Measurements from ENCODE around the gene ZNF189.

ZNF189 gene

DNA sequence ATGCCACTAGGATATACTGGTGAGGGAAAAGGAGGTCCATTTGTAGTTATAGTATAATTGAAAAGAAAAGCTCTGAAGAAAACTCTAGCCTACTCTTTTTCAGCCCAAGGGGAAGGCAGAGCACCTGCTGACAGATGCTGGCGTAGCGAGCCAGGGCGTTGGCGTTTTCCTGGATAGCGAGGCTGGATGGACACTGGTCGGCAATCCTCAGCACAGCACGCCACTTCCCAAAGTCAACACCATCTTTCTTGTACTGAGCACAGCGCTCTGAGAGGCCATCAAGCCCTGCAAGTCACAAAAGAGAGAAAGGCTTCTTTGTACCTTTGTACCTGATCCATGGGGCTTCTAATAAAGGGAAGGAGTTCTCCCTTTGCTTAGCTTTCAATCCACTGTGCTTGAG lies 28.7 kb downstream of the ZNF189 start:
- H3K36me3 Mint-ChIP-seq (ENCODE audit: low read depth): peaks cover 4% of the 10 kb centered on the region
- H3K27me3 Mint-ChIP-seq: peaks cover 14% of the 10 kb centered on the region
- H3K4me1 Mint-ChIP-seq (ENCODE audit: low read depth): no peaks in the 10 kb centered on the region
- no peak overlapping the region for H3K27ac Mint-ChIP-seq
- H3K4me3 Mint-ChIP-seq: no peak overlapping the region
- H3K9me3 Mint-ChIP-seq: peaks cover 15% of the 10 kb centered on the region

DNA sequence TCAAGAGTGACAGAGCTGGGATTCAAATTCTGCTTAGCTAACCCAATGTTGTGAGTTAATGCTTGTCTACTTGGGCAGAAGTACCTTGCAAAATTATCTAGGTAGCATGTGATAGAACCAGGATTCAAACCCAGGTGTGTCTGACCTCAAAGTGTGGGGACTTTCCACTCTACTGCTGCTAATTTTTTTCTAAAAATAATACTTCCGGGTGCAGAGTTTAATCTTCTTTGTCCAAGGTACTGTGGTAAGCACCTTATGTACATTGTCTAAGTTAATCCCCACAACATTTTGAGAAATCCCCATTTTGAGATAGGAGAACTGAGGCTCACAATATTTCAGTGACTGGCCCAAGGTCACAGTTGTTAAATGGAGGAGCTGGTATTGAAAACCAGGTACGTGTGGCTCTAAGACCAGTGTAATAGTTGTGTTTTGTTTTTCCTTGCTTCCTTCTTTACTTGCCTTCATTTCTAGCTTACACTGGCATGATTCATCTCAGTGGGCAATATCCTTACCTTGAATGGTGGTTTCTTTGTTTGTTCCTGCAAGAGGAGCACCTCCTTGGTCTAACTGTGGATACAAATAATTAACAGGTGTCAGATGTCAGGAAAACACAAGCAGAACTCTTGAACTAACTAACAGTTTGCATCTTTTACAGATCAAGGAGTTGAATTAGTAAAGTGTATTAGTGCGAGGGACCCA lies 29.5 kb downstream of the ZNF189 start:
- Mint-ChIP-seq H3K4me3 (no peak overlapping the region), H3K4me1 (ENCODE audit: low read depth) (no peaks in the 10 kb centered on the region), H3K27me3 (peaks cover 14% of the 10 kb centered on the region), H3K36me3 (ENCODE audit: low read depth) (peaks cover 4% of the 10 kb centered on the region), H3K27ac (no peak overlapping the region), H3K9me3 (peaks cover 13% of the 10 kb centered on the region)

DNA sequence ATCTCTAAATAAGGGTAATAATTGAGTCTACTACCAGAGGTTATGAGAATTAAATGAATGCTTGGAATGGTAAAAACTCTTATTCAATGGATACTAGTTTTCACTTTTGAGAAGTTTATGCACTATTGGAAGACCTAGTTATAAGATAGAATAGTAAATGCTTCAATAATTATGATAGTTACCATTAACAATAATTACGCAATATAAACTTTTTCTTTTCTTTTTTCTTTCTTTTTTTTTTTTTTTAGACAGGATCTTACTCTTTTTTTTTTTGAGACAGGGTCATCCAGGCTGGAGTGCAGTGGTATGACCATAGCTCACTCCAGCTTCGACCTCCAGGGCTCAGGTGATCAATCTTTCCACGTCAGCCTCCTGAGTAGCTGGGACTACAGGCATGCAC lies 30.3 kb downstream of the ZNF189 start:
- Mint-ChIP-seq H3K27ac (no peak overlapping the region), H3K4me3 (no peak overlapping the region), H3K4me1 (ENCODE audit: low read depth) (no peaks in the 10 kb centered on the region), H3K9me3 (peaks cover 5% of the 10 kb centered on the region), H3K36me3 (ENCODE audit: low read depth) (no peaks in the 10 kb centered on the region), H3K27me3 (peaks cover 14% of the 10 kb centered on the region)

DNA sequence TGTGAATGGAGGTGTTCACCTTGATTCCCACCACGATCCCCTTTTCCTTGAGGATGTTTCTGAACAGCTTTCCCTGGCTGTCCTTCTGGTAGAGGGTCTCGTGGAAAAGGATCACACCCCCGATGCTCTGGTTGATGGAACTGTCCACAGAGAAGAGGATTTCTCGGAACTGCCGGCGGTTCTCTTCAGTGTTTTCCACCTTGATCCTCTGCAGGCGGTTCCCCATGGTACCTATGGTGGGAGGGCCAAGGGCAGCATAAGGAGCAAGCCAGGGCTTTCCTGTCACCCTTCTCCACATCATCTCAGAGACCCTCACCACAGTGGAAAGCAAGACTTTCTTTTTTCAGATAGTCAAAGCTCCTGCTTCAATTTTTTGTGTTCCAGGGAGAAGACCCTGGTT lies 31.1 kb downstream of the ZNF189 start:
- Mint-ChIP-seq H3K36me3 (ENCODE audit: low read depth) (no peaks in the 10 kb centered on the region), H3K4me3 (no peak overlapping the region), H3K4me1 (ENCODE audit: low read depth) (no peaks in the 10 kb centered on the region), H3K27me3 (peaks cover 10% of the 10 kb centered on the region), H3K27ac (no peak overlapping the region), H3K9me3 (no peaks in the 10 kb centered on the region)

DNA sequence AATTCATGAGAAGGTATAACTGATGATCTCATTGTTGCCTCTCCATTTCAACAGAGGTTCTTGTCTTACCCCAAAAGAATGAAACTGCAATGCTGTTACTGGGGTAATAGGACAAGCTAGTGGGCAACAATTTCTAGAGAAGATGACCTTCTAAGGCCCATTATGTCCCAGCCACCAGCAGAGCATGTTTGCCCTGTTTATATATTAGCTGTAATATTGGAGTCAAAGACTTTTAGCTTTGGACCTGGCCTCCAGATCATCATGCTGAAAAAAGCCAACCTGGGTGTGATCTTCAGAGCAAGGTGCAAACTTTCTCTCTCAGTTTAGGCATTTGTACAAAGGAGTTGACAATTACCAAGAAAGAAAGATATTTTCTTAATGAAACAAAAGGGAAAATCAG lies 33.5 kb downstream of the ZNF189 start:
- no peak overlapping the region for H3K27ac Mint-ChIP-seq
- H3K27me3 Mint-ChIP-seq: peaks cover 29% of the 10 kb centered on the region
- no peaks in the 10 kb centered on the region for H3K36me3 Mint-ChIP-seq (ENCODE audit: low read depth)
- H3K4me3 Mint-ChIP-seq: no peak overlapping the region
- no peaks in the 10 kb centered on the region for H3K4me1 Mint-ChIP-seq (ENCODE audit: low read depth)
- H3K9me3 Mint-ChIP-seq: no peaks in the 10 kb centered on the region

DNA sequence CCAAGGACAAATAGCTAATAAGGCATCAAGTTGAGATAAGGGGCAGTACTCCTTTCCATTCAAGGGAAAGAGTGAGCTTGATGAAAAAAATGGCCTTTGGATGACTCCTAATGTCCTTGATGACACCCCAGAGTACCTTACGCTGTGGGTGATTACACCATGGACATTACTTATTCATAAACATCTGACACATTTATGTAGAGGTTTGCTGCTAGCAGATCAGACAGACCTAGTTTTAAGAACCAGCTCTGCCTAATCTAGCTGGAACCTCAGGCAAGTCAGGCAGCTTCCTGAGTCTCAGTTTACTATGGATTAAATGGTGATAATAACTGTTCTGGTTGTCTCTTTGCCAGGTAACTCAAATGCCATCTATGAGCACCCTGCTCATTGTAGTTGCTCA lies 34.1 kb downstream of the ZNF189 start:
- Mint-ChIP-seq H3K27me3 (peaks cover 30% of the 10 kb centered on the region), H3K9me3 (no peaks in the 10 kb centered on the region), H3K27ac (no peak overlapping the region), H3K4me3 (no peak overlapping the region), H3K36me3 (ENCODE audit: low read depth) (no peaks in the 10 kb centered on the region), H3K4me1 (ENCODE audit: low read depth) (no peaks in the 10 kb centered on the region)

DNA sequence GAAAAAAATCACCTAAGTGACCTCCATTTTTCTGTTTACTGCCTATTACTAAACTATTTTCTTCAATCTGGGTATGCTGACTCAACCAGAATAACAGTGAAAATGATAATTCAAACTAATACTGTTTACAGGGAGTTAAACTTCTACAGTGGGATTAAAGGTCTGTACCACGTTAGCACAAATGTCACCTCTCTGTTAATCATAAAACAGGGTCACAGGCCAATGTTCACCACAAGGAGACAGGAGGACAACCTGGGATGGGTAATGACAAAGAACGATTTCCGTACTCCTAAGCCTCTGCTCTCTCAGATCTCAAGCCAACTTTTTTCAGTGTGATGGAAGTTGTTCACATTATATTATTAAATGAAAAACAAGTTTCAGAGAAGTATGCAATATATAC lies 34.6 kb downstream of the ZNF189 start:
- H3K4me3 Mint-ChIP-seq: no peak overlapping the region
- no peaks in the 10 kb centered on the region for H3K36me3 Mint-ChIP-seq (ENCODE audit: low read depth)
- peaks cover 30% of the 10 kb centered on the region for H3K27me3 Mint-ChIP-seq
- H3K27ac Mint-ChIP-seq: no peak overlapping the region
- no peaks in the 10 kb centered on the region for H3K9me3 Mint-ChIP-seq
- H3K4me1 Mint-ChIP-seq (ENCODE audit: low read depth): no peaks in the 10 kb centered on the region

DNA sequence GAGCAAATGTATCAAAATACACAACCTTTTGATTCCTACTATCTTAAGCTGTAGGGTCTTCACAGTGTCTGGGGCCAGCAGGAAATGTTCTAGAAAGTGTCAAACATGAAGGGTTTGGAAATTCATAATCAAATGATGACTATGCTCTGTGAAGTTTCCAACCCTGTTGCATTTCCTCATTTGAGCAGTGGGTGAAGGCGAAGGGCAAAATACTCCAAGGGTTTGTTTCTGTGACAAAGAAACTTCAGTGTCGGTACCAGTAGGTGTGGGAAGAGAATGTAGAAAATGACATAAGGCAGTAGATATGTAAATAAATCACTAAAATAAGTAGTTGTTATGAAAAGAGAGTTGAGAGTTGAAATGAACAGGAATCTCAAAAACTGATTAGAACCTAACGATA lies 36.3 kb downstream of the ZNF189 start:
- H3K4me3 Mint-ChIP-seq: no peak overlapping the region
- no peaks in the 10 kb centered on the region for H3K9me3 Mint-ChIP-seq
- no peak overlapping the region for H3K27ac Mint-ChIP-seq
- H3K36me3 Mint-ChIP-seq (ENCODE audit: low read depth): no peaks in the 10 kb centered on the region
- peaks cover 33% of the 10 kb centered on the region for H3K27me3 Mint-ChIP-seq
- no peaks in the 10 kb centered on the region for H3K4me1 Mint-ChIP-seq (ENCODE audit: low read depth)

DNA sequence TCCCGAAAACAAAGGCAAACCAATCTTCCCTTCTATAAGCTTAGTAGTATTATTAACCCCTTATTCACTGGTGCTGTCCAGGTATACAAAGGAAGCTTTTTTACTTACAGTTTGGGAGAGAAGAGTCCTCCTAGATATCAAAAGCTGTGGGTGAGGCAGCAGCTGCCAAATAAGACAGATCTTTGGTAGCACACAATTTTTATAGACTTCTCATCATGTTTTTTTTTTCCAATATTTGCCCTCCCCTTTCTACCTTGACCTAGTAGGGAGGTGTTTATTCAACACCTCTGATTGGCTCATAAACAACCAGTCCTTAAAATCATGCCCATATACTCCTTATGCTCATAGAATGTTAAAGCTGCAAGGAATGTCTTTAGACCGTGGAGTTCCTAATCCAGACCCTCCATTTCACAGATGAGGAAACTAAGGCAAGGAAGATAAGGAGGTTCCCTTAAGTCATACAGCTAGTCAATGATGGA lies 37.0 kb downstream of the ZNF189 start, which contains the start of gene ALDOB:
TSS of gene ALDOB (minus strand) at position 174 of the 479 bp plus-strand sequence. CDS start 4,887 bp downstream, outside the sequence.
- Mint-ChIP-seq H3K4me3 (no peak within 1 kb of the TSS), H3K27ac (no peak within 1 kb of the TSS), H3K36me3 (ENCODE audit: low read depth) (no peaks in the 10 kb centered on the region), H3K4me1 (ENCODE audit: low read depth) (no peaks in the 10 kb centered on the region), H3K27me3 (peaks cover 39% of the 10 kb centered on the region), H3K9me3 (no peaks in the 10 kb centered on the region)

DNA sequence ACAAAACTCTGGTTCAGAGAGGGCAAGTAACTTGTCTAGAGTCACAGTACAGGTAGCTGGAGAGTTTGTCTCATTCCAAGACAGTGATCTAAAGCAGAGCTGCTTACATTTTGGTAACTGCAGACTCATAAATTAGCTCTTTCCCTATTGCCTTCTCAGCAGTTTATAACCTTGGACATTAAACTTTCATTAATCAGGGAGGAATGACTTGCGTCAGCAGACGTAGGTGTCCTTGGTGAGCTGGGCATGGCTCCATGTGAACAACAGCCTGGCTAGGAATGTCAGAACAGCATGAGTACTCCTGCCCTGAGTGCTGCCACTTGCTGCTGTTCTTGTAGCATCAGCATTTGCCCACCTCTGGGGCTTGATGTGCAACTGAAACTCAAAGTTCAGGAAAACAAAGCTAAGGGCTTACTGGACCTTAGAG lies 39.2 kb downstream of the ZNF189 start:
- Mint-ChIP-seq H3K27me3 (peaks cover 41% of the 10 kb centered on the region), H3K9me3 (no peaks in the 10 kb centered on the region), H3K36me3 (ENCODE audit: low read depth) (no peaks in the 10 kb centered on the region), H3K4me3 (no peak overlapping the region), H3K27ac (no peak overlapping the region), H3K4me1 (ENCODE audit: low read depth) (no peaks in the 10 kb centered on the region)

DNA sequence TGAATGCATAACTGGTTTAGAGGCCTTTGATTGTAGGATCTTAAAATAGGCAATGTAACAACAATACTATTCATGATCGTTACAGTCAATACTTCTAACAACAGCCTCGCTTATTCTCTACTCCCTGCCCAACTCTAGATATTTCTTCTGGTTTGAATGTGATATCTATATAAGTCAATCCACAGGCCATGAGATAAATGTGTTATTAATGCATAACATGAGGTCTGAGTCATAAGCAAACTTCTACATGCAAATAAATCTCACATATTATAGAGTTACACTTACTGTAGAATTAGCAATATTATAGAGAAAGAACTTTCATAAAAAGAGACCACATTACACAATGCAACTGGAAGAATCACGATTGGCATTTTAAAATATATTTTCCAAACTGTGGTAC lies 39.9 kb downstream of the ZNF189 start:
- Mint-ChIP-seq H3K27ac (no peak overlapping the region), H3K36me3 (ENCODE audit: low read depth) (no peaks in the 10 kb centered on the region), H3K9me3 (no peaks in the 10 kb centered on the region), H3K4me3 (no peak overlapping the region), H3K4me1 (ENCODE audit: low read depth) (no peaks in the 10 kb centered on the region), H3K27me3 (peaks cover 48% of the 10 kb centered on the region)

DNA sequence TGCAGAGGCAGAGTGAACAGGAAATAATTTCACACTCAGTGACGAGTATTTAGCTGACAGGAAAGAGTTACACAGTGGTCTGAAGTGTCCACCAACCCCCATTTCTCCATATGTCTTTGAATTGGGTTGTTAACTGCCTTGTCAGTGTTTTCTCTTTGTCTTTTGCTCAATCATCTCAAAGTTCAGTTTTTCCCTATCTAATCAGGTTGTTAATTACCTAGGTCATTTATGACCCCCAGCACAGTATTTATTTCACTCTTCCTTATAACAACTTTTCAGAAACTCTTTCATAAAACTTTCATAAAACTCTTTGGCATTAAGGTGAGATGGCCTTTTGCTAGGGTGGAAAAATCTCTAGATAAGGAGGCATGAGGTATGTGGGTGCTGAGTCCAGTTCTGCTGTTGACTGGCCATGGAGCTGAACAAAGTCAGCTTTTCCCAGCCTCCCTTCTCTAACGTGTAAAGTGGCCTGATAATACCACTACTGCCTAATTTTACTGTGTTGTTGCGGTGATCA lies 42.1 kb downstream of the ZNF189 start:
- H3K9me3 Mint-ChIP-seq: no peaks in the 10 kb centered on the region
- H3K36me3 Mint-ChIP-seq (ENCODE audit: low read depth): no peaks in the 10 kb centered on the region
- no peak overlapping the region for H3K27ac Mint-ChIP-seq
- no peaks in the 10 kb centered on the region for H3K4me1 Mint-ChIP-seq (ENCODE audit: low read depth)
- H3K4me3 Mint-ChIP-seq: no peak overlapping the region
- H3K27me3 Mint-ChIP-seq: peaks cover 60% of the 10 kb centered on the region

DNA sequence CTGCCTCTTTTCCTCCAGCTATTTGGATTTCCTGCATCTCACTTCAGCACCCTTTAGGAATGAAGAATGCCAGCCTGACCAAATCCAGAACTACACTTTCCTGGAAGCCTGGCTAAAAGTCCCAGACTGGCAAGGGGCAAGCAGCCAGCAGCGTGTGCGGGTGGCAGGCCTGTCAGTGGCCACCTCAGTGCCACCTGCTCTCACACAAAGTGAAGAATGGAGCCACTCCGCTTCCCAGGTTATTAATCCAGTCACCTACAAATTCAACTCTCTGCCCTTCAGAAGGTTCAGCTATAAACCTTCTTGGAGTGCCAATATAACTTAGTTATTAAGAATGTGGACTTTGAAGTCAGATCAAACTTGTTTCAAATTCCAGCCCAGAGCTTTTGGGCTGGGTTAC lies 43.7 kb downstream of the ZNF189 start:
- H3K36me3 Mint-ChIP-seq (ENCODE audit: low read depth): no peaks in the 10 kb centered on the region
- H3K4me1 Mint-ChIP-seq (ENCODE audit: low read depth): no peaks in the 10 kb centered on the region
- H3K4me3 Mint-ChIP-seq: no peak overlapping the region
- H3K27ac Mint-ChIP-seq: no peak overlapping the region
- no peaks in the 10 kb centered on the region for H3K9me3 Mint-ChIP-seq
- peaks cover 63% of the 10 kb centered on the region for H3K27me3 Mint-ChIP-seq

DNA sequence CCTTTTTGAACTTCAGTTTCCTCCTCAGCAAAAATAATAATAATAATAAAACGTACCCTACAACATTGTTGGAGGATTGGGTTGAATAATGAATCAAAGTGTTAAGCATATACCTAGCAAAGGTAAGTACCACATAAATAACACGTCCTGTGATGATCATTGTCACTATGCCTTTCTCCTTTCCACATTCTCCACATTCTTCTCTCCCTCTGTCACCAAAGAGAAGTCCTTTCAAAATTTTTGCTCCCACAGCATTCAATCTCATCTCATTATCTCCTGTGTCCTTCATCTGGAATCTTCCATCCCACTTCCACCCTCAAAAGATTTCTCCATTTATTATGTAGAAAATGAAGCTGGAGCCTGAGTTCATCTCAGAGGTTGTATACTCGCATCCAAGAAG lies 44.1 kb downstream of the ZNF189 start:
- no peaks in the 10 kb centered on the region for H3K36me3 Mint-ChIP-seq (ENCODE audit: low read depth)
- no peaks in the 10 kb centered on the region for H3K4me1 Mint-ChIP-seq (ENCODE audit: low read depth)
- no peaks in the 10 kb centered on the region for H3K9me3 Mint-ChIP-seq
- H3K4me3 Mint-ChIP-seq: no peak overlapping the region
- no peak overlapping the region for H3K27ac Mint-ChIP-seq
- H3K27me3 Mint-ChIP-seq: peaks cover 63% of the 10 kb centered on the region

DNA sequence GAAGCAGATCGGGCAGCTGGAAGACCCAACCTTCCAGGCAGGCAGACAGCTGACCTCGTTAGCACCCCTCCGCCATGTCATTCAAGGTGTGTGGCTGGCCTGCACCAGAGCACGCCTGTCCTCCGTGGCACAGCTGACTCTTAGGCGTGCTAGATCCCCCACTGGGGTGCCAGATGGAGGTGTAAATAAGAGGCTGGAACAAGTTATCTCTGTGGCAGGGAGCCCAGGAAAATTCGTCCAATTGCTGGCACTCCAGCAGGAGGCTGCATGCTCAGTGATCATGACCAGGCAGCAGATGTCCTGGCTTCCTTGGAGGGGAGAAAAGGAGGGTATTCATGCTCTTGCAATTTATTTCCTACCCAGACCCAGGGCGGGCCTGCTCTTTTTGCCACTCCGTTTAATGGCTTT lies 44.7 kb downstream of the ZNF189 start:
- Mint-ChIP-seq H3K9me3 (no peaks in the 10 kb centered on the region), H3K27me3 (peaks cover 65% of the 10 kb centered on the region), H3K4me3 (no peak overlapping the region), H3K36me3 (ENCODE audit: low read depth) (no peaks in the 10 kb centered on the region), H3K27ac (no peak overlapping the region), H3K4me1 (ENCODE audit: low read depth) (peaks cover under 1% of the 10 kb centered on the region)
